GM18867 (cell line): ENCODE results near the gene OLIG2.

Experiments
- ATAC-seq: cut with Tn5 transposase; IDR thresholded peaks from one replicate; pipeline ENCODE4 v1.9.1; 2021; ENCODE audit warnings: mild to moderate bottlenecking, moderate library complexity; ENCODE audit not compliant: unreplicated experiment

The OLIG2 gene

DNA sequence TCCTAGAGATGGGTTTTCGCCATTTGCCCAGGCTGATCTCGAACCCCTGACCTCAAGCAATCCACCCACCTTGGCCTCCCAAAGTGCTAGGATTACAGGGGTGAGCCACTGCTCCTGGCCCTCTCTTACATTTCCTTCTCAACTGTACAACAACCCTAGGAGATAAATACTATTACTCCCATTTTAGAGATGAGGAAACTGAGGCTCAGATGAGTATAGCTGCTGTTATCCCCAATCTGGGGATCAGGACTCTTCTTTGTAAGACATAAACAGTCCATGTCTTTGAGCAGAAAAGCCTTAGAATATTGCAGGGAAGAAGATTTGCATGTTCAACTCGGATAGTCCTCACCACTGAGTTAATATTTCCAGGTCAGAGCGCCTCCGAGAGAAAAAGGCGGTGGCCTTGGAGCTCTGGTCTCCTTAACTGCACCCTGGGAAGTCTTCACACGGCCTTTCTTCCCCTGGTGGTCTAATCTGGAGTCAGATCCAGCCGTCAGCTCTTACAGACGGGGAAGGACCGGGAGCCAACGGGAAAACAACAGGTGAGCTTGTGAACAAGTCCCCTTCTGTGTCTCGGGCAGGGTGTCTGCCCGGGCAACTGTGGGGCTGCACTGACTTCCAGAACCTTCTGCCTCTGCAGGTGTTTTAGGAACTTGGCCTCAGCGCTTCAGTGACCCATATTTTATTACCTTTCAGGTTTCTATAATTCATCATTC lies 38.3 kb downstream of the OLIG2 start:
- no peak for ATAC-seq

DNA sequence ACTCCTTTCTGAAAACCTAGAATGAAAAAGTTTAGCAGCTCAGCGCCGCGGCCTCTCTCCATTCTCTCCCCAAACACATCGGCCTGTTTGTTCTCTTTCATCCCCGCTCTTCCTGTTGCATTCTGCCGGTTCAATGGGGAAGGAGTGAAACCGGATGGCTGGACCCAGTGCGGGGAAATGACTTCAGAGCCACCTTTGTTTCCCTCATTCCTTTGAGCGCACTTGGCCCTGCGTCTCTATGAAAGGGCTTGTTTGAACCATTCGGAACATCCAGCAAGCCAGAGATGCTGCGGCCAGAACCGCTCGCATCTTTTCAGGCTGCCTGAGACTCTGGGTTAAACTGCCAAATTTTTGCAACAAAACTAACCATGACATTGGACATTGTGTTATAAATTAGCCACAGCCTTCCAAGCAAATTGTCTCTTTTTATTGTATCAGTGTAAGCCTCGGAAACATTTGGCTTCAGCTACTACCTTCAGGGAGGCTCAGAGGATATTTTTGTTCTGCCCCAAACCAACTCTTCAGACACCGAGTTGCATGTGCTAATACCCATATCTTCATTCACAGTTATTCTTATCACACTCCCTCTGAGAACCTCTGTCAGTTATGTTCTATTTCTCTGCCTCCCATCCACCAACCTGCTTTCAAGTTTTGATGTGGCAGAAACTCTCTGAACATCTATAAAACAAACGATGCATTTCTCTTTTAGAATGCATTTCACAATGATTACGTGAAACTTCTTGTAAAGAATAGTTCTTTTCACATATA lies 39.1 kb downstream of the OLIG2 start:
- ATAC-seq, result no peak

DNA sequence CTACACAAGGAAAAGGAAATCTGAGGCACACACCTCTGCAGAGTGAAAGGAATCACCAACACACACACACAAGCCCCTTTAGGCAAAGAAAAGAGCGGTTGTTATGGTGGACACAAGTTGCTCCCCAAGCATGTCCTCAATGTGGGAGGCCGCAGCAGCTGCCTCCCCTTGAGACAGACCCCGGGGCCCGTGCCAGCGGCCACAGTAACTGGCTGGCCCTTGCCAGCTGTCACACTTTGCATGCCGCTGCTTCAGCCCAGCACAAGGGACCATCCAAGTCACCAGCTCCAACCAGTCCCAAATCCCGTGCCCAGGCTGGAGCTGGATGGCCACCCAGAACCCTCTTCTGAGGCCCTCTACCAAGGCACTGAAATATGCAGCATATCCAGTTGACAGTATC lies 41.3 kb downstream of the OLIG2 start:
- no peak for ATAC-seq

DNA sequence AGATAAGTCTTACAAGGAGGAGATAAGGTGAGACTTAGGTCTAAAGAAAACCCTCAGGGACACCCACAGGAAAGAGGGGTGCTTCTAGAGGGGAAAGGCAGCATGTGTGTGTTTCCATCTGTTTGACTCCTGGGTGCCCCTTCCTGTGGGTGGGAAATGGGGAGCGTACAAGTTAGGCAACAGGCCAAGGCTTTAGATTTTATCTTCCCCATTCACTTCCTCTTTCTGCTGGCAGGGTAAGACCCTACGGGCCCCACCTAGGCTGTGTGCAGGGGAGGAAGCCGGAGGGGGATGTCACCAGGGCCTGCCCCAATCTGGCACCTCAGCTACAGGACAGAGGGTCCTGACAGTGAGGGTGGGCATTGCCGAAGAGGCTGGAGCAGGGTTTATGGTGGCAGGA lies 41.7 kb downstream of the OLIG2 start:
- no peak for ATAC-seq

DNA sequence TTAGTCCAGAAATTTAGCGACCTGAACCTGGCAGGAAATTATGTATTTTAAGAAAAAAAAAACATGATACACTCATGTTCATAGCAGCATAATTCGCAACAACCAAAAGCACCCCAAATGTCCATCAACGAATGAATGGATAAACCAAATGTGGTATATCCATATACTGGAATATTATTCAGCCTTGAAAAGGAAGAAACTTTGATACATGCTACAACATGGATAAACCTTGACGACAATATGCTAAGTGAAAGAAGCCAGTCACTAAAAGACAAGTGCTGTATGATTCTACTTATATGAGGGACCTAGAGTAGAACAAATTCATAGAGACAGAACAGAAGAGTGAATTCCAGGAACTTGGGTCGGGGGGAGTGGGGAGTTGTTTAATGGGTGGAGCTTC lies 43.5 kb downstream of the OLIG2 start:
- ATAC-seq, result no peak

DNA sequence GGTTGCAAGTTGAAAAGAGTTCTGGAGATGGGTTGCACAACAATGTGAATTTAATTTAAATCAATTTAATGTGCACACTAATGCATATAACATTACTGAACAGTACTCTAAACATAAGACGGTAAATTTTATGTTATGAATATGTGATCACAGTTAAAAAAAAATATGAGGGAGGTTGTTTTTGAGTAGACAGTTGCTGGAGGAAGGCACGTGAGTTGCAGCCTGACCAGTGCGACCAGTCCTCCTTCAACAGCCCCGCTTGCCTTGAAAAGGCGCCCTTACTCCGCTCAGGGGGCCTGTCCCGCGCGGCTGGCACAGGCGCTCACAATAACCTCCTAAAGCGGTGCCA lies 43.9 kb downstream of the OLIG2 start:
- no peak for ATAC-seq

DNA sequence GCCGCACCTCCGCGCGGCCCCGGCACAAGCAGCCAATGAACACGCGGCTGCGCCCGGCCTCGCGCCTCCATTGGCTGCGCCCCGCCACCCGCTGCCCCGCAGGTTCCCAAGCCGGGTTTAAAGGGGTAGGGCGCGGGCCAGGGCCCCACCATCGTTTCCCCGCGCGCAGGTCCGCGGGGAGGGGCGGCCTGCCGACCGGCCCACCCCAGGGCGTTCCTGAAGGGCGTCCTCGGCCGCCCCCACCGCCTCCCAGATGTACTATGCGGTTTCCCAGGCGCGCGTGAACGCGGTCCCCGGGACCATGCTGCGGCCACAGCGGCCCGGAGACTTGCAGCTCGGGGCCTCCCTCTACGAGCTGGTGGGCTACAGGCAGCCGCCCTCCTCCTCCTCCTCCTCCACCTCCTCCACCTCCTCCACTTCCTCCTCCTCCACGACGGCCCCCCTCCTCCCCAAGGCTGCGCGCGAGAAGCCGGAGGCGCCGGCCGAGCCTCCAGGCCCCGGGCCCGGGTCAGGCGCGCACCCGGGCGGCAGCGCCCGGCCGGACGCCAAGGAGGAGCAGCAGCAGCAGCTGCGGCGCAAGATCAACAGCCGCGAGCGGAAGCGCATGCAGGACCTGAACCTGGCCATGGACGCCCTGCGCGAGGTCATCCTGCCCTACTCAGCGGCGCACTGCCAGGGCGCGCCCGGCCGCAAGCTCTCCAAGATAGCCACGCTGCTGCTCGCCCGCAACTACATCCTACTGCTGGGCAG lies 44.4 kb downstream of the OLIG2 start, which contains the start of gene OLIG1:
OLIG1 (plus strand) TSS at position 148 of the 750 bp plus-strand sequence; CDS start at position 254, 106 bp downstream.
- ATAC-seq, result no peak

DNA sequence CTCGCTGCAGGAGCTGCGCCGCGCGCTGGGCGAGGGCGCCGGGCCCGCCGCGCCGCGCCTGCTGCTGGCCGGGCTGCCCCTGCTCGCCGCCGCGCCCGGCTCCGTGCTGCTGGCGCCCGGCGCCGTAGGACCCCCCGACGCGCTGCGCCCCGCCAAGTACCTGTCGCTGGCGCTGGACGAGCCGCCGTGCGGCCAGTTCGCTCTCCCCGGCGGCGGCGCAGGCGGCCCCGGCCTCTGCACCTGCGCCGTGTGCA lies 44.9 kb downstream of the OLIG2 start:
- ATAC-seq, result no peak

DNA sequence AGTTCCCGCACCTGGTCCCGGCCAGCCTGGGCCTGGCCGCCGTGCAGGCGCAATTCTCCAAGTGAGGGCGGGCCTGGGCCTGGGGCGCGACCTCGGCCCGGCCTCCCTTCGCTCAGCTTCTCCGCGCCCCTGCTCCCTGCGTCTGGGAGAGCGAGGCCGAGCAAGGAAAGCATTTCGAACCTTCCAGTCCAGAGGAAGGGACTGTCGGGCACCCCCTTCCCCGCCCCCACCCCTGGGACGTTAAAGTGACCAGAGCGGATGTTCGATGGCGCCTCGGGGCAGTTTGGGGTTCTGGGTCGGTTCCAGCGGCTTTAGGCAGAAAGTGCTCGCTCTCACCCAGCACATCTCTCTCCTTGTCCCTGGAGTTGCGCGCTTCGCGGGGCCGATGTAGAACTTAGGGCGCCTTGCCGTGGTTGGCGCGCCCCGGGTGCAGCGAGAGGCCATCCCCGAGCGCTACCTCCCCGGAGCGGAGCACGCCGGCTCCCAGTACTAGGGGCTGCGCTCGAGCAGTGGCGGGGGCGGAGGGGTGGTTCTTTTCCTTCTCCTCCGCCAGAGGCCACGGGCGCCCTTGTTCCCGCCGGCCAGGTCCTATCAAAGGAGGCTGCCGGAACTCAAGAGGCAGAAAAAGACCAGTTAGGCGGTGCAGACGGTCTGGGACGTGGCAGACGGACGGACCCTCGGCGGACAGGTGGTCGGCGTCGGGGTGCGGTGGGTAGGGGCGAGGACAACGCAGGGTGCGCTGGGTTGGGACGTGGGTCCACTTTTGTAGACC lies 45.4 kb downstream of the OLIG2 start:
- ATAC-seq, result no peak

DNA sequence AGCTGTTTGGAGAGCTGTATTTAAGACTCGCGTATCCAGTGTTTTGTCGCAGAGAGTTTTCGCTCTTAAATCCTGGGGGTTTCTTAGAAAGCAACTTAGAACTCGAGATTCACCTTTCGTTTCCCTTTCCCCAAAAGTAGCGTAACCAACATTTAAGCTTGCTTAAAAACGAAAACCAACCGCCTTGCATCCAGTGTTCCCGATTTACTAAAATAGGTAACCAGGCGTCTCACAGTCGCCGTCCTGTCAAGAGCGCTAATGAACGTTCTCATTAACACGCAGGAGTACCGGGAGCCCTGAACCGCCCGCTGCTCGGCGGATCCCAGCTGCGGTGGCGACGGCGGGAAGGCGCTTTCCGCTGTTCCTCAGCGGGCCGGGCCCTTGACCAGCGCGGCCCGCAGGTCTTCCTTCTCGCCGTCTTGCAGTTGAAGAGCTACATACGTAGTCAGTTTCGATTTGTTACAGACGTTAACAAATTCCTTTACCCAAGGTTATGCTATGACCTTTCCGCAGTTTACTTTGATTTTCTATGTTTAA lies 46.1 kb downstream of the OLIG2 start:
- no peak for ATAC-seq

DNA sequence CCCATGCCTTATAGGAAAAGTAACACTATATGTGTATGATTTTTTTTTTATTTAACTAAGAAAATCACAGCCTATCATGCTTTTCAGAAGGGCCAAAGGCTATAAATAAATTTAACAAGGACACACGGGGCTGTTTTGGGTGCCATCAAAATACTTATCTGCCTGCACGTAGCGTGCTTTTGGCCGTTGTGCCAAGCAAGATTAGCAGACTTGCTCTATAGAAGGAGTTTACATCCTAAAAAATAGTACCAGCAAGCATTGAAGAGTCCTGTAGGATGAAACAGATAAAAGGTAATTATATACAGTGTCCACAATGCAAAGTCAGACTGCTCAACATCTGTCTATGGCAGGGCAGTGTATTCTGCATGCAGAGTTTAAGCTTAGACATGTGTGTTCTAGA lies 47.9 kb downstream of the OLIG2 start:
- no peak for ATAC-seq

DNA sequence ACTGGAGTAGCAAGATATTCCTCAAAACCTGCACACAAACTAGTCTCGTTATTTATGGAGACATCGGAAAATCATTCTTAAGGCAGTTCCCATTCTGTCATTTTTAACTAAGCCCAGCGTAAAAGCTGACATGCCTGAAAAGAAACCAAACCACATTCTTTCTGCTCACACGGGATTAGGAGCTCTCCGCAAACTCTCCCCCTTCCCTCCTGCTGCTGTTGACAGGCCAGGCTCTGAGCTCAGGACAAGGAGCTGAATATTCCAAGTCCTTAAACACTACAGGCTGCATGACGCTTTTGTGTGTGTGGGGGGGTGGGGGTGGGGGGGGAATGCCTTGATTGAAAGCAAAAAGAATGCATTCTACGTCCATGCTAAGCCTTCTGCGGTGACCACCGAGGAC lies 49.4 kb downstream of the OLIG2 start:
- ATAC-seq, result no peak

DNA sequence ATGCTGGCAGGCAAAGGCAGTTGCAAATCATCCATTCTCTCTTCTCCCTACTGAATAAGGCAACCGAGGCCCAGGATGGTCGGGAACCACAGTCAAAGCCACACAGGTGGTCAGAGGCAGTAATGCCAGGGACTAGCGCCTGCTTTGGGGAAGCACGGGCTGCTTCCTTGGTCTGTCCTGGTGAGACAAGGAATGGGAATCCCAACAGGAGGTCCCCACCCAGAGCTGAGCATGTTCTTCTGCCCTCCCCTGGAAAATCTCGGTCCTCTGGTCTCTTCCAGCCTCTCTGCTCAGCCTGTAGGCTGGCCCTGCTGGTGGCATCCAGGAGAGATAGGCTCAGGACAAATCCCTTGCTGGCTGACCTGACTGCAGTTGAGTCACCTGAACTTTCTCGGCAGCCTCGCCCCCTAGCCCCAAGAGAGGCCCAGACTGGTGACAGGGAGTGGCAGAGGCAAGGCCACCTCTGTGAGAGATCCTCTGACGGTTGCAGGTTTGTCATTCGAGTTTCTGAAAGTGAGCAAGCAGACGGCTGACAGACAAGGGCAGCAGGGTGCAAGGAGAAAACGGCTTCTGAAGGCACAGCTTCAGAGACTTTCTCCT lies 50.0 kb downstream of the OLIG2 start:
- no peak for ATAC-seq

DNA sequence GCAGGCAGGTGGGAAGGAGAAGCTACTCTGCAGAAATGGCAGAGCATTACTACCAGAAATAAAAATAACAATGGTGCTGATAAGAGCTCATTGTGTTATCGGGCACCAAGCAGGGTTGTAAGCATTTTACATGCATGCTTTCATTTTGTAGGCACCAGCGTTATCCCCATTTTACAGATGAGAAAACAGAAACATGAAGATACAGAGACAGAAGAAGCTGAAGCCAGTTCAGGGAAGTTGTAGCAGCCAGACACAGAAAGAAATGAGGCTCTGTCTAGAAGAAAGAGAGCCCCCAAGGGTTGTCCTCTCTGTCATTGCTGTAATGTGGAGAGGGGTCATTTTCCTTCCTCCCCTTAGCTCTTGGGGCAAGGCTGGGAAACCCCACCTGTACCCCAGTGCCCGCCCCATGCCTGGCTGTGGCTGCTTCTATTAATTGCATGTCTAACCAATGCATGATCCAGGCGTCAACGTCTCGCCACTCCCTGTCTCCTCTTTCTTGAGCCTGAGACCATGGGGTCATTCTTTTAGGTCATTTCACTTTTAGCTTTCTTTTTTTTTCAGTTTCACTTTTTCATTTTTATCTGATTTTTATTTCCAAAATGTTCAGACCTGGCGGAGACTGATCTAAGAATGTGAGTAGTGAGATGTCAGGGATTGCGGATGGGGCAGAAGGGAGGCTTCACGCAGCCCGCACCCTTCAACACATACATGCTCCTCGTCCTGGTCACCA lies 51.0 kb downstream of the OLIG2 start:
- ATAC-seq, result no peak
